A673 (cell line): ENCODE results near the gene CACNA2D1. TPM values are rescaled to one million over a fixed set of nuclear protein-coding genes. Genes with fewer than 3 reads are reported as not detected.

Experiments
- BruUV-seq: library from RNA; stranded (reverse); fragments of 400-500 nt; replicated peaks from 2 replicates; lab custom pipeline; 2021; lab: Mats Ljungman, UMichigan
- CTCF ChIA-PET: fragments of 300-600 bp; sonication (Branson Sonifier 250); formaldehyde crosslinking; loops from one replicate; lab custom pipeline; 2022; ENCODE audit warnings: antibody characterized with exemption; lab: Charles Lee
- POLR2A ChIA-PET: fragments of 300-600 bp; sonication (Branson Sonifier 250); formaldehyde crosslinking; loops from one replicate; lab custom pipeline; 2022; ENCODE audit warnings: antibody characterized with exemption; ENCODE audit not compliant: low non-redundant PET; lab: Charles Lee
- DNase-seq: peaks from one replicate; pipeline ENCODE4 v3.0.0-alpha.2; 2015; ENCODE audit warnings: low spot score
- H3K27ac ChIP-seq: fragments of 200-600 bp; sonication (generic); 2 replicates; pipeline ENCODE4 v1.5.1; 2016; ENCODE audit warnings: mixed run types, low read depth, mild to moderate bottlenecking, mixed read lengths, antibody characterized with exemption, low read length; ENCODE audit not compliant: poor library complexity, severe bottlenecking
- H3K27me3 ChIP-seq: fragments of 200-600 bp; sonication (generic); replicated peaks from 2 replicates; pipeline ENCODE4 v1.6.1; 2017; ENCODE audit warnings: mixed run types, low read depth, mild to moderate bottlenecking, mixed read lengths, antibody characterized with exemption, low read length; ENCODE audit not compliant: insufficient read depth, poor library complexity
- H3K36me3 ChIP-seq: fragments of 200-600 bp; sonication (generic); 2 replicates; pipeline ENCODE4 v1.6.1; 2016; ENCODE audit warnings: mixed run types, mild to moderate bottlenecking, mixed read lengths, antibody characterized with exemption, low read length; ENCODE audit not compliant: insufficient read depth, poor library complexity, severe bottlenecking
- H3K4me1 ChIP-seq: fragments of 200-600 bp; sonication (generic); 2 replicates; pipeline ENCODE4 v1.6.1; 2017; ENCODE audit warnings: mixed run types, mild to moderate bottlenecking, mixed read lengths, antibody characterized with exemption, low read length; ENCODE audit not compliant: insufficient read depth, poor library complexity, severe bottlenecking
- H3K4me3 ChIP-seq: fragments of 200-600 bp; sonication (generic); 2 replicates; pipeline ENCODE4 v1.5.1; 2016; ENCODE audit warnings: low read depth, mixed run types, mild to moderate bottlenecking, mixed read lengths, low read length; ENCODE audit not compliant: poor library complexity, severe bottlenecking
- H3K9me3 ChIP-seq: fragments of 200-600 bp; sonication (generic); 2 replicates; pipeline ENCODE4 v1.6.1; 2016; ENCODE audit warnings: mixed run types, low read depth, mild to moderate bottlenecking, mixed read lengths, antibody characterized with exemption, low read length; ENCODE audit not compliant: poor library complexity, severe bottlenecking
- CTCF ChIP-seq: fragments of 300-800, 200-600 bp; sonication (generic); conservative IDR thresholded peaks from 2 replicates; pipeline ENCODE4 v1.5.1; 2017; ENCODE audit warnings: low read depth, mild to moderate bottlenecking, antibody characterized with exemption, low read length, moderate library complexity, mixed read lengths
- EZH2 ChIP-seq: fragments of 200-600 bp; sonication (generic); IDR thresholded peaks from 2 replicates; pipeline ENCODE4 v1.6.1; 2017; ENCODE audit warnings: borderline replicate concordance, low read depth, mild to moderate bottlenecking, mixed read lengths, antibody characterized with exemption, low read length; ENCODE audit not compliant: poor library complexity, severe bottlenecking
- intact Hi-C: fragments of 100-400 bp; cut with micrococcal nuclease; formaldehyde crosslinking; loops from one replicate; pipeline ENCODE4 v1.10.0; 2022; ENCODE audit not compliant: unreplicated experiment
- total RNA-seq: library from RNA; stranded (reverse); gene quantifications from 2 replicates; pipeline ENCODE4 v1.2.3, GENCODE V29; 2021

Gene CACNA2D1
- total RNA-seq, 1 experiment from 2014 or later = 49.1 TPM

- Histone ChIP-seq H3K4me3 (no peak overlapping the region), H3K27me3 (no peaks in the 10 kb centered on the region), H3K36me3 (no peaks in the 10 kb centered on the region), H3K27ac (peak overlapping the region; percentile 31), H3K9me3 (no peaks in the 10 kb centered on the region), H3K4me1 (peaks cover 39% of the 10 kb centered on the region)
- 0 out of 2 replicates have a peak, but pooled peaks have one; percentile 19 for TF ChIP-seq CTCF
- TF ChIP-seq EZH2 = no peak
- peak; percentile 93 for DNase-seq
- intact Hi-C loops = loop anchor here (5.0 to 10.0 kb wide), 3 partner anchors 36 to 431 kb away; no protein-coding TSS in a partner anchor
- BruUV-seq = no TSS peak
- CTCF ChIA-PET = no interaction called here
- POLR2A ChIA-PET = no interaction called here
These were observed 392.0 kb downstream of the CACNA2D1 start for GRCh38 chr7:82051601-82052000.

- intact Hi-C loops = loop anchor here (5.0 to 10.0 kb wide), 3 partner anchors 37 to 432 kb away; no protein-coding TSS in a partner anchor
- Histone ChIP-seq H3K4me3 (no peak overlapping the region), H3K27ac (peak overlapping the region; percentile 22), H3K4me1 (peaks cover 45% of the 10 kb centered on the region), H3K36me3 (no peaks in the 10 kb centered on the region), H3K9me3 (no peaks in the 10 kb centered on the region), H3K27me3 (no peaks in the 10 kb centered on the region)
- peak; percentile 51 for DNase-seq
- TF ChIP-seq CTCF = no peak
- TF ChIP-seq EZH2 = no peak
- POLR2A ChIA-PET = no interaction called here
- CTCF ChIA-PET = no interaction called here
- BruUV-seq = no TSS peak
These were observed 392.8 kb downstream of the CACNA2D1 start for GRCh38 chr7:82050792-82051191.

GRCh38 chr7:82049891-82050533 is 393.6 kb downstream of the CACNA2D1 start:
- no peaks in the 10 kb centered on the region for H3K9me3 ChIP-seq
- intact Hi-C loops = loop anchor here (5.0 to 10.0 kb wide), 3 partner anchors 37 to 432 kb away; no protein-coding TSS in a partner anchor
- DNase-seq = peak; percentile 73
- POLR2A ChIA-PET = no interaction called here
- TF ChIP-seq EZH2 (no peak), CTCF (no peak)
- no peaks in the 10 kb centered on the region for H3K36me3 ChIP-seq
- no peak overlapping the region for H3K4me3 ChIP-seq
- H3K27ac ChIP-seq = peak overlapping the region; percentile 22
- H3K4me1 ChIP-seq = peaks cover 46% of the 10 kb centered on the region
- BruUV-seq = no TSS peak
- CTCF ChIA-PET = interaction anchor here (0.6 kb wide), 1 partner anchor 171 kb away, joined by 3 read pairs; no protein-coding TSS in a partner anchor
- no peaks in the 10 kb centered on the region for H3K27me3 ChIP-seq
